GM18907 (cell line): ENCODE results near the gene PSG7.
"Not testable (repeated sequence)": the region's sequence is repeated elsewhere in the genome, so short reads cannot be mapped to it uniquely, and the experiment has no call there.

Experiments used
- ATAC-seq: cut with Tn5 transposase; IDR thresholded peaks from one replicate; pipeline ENCODE4 v1.9.1; 2021; ENCODE audit warnings: mild to moderate bottlenecking, moderate library complexity; ENCODE audit not compliant: unreplicated experiment

Gene PSG7

DNA sequence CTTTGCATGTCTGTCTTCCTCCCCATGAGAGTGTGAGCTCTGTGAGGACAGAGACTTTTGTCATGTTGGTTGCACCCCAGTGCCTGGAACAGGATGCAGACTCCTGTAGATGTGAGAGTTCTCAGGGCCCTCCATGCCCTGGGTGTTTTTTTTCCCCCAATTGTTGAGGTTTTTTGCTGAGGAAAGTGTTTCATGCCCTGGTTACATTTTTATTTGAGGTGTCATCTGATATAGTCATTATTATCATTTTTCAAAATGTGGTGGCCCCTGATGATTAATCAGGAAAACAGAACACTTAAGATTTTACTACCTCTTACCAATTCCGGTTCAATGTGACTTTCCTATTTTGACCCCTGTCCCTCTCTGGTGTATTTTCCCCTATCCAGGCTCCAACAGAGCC is 20.1 kb downstream of the PSG7 start:
- not testable (repeated sequence) for ATAC-seq

DNA sequence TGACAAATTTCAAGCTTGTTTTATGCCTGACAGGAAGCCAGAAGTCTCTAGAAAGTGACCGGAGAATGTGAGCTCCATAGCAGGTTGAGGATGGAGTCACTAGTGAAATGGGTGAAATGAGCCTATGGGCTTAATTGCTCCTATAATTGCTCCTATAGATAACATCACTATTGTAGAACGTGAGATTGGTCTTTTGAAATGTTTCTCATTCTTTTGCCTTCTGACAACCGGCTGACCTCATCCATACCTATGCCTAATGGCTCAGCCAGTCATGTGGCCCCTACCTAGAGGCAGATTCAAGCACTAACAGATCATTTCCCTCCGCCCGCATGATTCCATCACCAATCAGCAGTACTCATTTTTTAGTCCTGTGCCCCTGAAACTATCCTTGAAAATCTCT is 23.5 kb downstream of the PSG7 start:
- not testable (repeated sequence) for ATAC-seq

DNA sequence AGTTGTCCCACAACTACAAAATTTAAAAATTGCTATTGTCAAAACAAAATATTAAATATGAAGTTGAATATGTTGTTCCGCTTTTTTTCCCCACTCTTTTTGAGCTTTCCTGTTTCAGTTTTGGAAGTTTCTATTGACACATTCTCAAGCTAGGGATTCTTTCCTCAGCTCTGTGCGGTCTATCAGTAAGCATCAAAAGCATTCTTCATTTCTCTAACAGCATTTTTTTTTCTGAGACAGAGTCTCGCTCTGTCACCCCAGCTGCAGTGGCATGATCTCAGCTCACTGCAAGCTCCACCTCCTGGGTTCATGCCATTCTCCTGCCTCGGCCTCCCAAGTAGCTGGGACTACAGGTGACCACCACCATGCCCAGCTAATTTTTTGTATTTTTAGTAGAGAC is 24.1 kb downstream of the PSG7 start:
- not testable (repeated sequence) for ATAC-seq

DNA sequence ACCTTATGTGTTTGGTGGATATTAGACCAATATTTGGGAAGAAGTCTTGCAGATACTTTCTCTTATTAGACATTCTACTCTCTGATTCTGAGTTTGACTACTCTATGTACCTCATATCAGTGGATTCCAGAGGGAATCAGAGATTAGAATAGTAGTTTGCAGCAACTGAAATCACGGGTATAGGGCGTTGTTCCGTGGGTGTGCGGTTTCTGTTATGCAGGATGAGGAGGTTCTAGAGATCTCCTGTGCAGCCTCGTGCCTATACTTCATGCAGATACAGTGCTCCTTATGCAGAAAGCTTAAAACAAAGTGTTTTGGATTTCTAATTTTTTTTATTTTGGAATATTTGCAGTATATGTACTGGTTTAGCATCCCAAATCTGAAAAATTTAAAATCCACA is 25.3 kb downstream of the PSG7 start:
- ATAC-seq = not testable (repeated sequence)

DNA sequence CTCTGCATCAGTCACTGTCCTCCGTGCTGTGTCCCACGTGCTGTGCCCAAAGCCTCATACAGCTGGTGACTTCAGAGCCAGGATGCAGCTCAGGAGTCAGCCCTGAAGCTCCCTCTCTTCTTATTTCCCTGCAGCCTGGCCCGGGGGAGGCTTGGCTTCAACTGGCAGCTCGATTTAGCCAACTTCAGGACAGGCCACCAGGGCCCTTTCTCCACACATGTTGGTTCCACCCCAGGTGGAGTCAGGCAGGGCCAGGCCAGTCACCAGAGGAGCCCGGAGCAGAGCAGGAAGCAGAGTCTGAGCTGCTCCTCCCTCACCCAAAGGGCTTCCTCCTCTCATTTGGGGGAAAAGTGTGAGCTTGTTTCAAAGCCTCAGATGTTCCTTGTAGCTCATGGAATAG is 30.8 kb downstream of the PSG7 start:
- ATAC-seq = not testable (repeated sequence)

DNA sequence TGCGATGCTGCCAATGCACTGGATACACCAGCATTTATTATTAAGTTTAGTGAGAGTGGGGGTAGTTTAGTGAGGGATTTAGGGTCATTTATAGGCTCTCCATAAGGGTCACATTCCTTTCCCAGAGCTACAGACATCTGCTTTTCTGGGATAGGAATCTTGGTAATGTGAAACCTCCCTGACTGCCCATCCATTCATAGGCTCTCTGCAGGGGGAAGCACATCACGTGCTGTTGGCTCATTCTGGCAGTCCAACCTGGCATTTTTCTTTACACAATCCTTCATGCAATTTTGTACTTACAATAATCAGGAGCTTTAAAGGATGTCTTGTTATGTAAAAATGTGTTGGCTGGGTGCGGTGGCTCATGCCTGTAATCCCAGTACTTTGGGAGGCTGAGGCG is 36.4 kb downstream of the PSG7 start:
- not testable (repeated sequence) for ATAC-seq

DNA sequence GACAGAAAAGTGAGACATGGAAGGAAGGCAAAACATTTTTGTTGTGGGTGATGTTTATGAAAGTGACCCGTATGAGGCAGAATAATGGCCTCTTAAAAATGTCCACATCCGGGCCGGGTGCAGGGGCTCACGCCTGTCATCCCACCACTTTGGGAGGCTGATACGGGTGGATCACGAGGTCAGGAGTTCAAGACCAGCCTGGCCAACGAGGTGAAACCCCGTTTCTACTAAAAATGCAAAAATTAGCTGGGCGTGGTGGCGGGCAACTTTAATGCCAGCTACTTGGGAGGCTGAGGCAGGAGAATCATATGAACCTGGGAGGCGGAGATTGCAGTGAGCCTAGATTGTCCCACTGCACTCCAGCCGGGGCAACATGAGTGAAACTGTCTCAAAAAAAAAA is 37.3 kb downstream of the PSG7 start:
- not testable (repeated sequence) for ATAC-seq

DNA sequence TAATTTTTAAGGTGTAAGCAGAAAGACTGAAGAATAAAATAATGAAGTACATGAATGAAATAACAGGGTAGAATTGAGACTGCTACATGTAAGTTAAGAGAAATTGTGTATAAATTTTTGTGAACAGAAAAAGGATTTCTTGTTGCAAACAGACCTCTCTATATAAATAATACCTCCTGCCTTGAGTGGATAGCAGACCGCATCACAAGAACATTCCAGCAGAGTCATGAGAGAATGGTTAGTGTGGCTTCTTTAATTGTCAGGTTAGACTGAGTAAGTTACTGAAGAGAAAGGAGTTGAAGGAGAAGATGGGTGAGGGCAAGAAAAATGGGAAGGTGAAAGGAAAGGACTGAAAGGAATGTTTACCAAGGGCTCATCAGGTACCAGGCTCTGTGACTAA is 37.9 kb downstream of the PSG7 start:
- not testable (repeated sequence) for ATAC-seq

DNA sequence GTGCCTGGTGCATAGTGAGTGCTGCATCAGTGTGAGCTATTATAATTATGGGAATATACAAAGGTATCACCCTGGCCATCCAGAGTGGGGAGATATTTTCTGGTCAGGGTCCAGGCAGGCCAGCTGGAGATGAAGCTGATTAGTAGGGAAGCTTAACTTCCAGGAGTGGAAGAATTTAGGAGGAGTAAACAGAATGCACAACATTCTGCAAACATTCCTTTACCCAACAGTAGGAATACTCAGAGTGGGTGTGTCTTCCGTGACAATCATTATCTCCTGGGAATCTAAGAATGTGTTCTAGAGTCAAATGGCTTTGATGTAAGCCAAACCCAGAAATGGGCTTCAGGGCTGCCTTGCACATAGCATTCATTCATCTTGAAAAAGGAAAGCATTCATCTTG is 38.4 kb downstream of the PSG7 start:
- ATAC-seq = not testable (repeated sequence)

DNA sequence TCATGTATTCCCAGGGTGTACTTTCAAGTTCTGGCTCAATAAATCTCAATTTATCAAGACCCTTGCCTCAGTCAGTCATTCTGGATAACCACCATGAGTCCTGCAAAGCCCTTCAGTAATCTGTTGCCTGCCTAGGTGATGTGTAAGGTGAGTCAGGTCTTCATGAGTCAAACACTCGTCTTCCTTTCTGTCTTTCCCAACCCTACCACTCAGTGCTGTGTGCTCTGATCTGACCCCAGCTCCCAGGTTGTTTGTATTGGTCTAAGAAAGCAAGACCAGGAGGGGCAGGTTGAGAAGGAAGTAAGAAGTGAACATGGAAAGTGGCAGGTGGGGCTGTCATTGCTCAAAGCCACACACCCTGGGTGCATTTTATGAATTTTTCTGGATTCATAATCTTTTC is 39.3 kb downstream of the PSG7 start:
- not testable (repeated sequence) for ATAC-seq

DNA sequence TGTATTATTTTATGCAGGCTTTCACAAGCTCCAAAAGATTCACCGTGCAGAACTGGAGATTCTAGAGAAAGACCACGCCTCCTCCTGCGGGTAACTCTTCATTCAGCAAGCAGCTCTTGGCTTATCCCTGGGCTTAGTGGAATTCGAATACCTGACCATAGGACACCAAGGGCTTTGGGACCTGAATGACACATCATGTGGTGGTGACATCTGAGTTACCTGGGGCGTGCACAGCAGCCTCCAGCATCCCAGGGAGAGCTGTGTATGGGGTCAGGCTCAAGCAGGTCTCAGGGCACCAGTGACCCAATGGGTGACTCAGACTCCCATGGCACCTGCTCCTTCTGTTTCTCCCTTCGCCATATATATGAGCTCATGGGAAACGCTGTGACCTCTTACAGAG is 46.6 kb downstream of the PSG7 start:
- ATAC-seq = not testable (repeated sequence)

DNA sequence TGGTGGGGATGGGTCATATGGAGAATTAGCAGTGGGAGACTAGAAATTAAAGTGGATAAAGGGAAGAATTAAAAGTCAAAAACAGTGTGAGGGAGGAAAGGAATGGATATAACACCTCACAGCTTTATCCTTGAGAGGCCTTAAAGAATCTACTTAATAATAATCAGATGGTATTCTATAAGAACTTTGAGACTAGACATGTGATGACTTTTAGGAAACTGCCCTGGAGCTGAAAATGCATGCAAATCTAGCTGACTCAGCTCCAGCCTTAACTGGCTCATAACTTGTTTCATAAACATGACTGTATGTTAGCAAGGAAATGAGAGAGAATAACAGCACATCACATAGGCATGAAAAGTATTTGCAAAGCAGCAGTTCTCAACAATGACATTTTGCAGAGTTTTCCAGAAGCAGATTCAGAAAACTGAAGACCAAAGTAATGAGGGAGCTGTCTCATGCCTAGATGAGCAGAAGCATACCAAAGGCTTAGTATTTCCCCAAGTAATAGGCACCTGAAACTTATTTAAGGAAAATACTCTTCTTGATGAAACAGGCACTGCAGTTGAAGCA is 49.0 kb downstream of the PSG7 start:
- not testable (repeated sequence) for ATAC-seq

DNA sequence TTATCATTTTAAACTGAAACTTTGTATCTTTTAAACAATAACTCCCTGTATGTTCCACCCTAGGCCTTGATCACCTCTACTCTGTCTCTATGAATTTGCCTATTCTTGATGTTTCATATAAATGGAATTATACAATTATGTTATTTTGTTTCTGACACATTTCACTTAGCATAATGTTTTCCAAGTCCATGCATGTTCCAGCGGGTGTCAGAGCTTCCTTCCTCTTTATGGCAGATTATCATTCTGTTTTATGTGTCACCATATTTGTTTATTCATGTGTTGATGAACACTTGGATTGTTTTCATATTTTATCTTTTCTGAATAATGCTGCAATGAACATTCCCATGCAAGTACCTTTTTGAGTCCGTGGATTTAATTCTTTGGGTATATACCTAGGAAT is 54.3 kb downstream of the PSG7 start:
- ATAC-seq = not testable (repeated sequence)

DNA sequence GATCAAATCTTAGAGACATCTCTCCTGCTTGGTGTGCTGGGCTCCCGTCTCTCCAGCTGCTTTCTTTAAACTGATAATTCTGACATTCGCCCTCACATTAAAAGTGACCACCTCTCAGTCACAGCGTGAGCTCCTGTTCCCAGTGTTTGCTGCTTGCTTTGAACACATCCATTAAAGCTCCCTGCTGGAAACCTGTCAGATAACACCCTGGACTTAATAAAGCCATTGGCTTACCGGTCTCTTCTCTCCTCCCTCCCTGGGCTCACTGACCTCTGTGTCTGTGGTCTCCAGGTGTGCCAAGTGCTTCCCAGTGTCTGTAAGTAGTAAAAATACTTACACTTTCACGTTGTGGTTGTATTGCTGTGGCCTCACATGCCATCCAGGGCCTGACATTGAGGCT is 55.0 kb downstream of the PSG7 start:
- ATAC-seq = not testable (repeated sequence)

DNA sequence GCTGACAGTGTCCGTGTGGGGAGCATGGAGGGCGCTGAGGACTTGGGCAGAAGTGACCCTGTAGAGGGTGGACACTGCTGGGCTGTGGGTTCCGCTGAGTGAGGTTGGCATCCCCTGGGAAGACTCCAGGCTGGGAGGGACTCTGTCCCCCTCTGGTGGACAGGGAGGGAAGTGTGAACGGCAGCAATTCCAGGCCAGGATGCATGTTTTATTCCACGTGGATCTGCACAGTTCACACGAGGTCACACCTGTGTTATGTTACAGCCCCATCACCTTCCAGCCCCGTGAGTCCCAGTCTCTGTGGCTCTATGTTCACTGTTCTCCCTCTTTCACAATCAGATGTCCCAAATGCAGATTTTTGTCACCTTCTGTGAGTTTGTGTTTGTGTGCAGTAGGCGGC is 55.7 kb downstream of the PSG7 start:
- not testable (repeated sequence) for ATAC-seq

DNA sequence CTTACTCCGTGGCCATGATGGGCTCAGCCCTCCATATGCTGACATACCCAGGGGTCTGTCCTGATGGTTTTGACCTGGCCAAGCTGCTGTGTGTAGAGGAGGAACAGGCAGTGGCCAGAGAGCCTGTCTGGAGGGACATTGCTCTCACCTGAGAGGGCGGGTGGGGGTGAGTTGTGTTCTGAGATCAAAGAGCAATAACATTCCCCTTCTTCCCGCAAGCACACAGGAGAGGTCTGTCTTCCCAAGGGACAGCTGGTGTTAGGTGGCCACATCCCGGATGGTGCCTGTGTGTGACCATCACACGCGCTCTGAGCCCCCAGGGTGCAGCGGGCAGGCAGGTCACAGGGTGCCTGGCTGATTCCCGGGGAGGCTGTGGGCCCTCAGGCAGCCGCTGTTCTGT is 56.4 kb downstream of the PSG7 start:
- not testable (repeated sequence) for ATAC-seq

DNA sequence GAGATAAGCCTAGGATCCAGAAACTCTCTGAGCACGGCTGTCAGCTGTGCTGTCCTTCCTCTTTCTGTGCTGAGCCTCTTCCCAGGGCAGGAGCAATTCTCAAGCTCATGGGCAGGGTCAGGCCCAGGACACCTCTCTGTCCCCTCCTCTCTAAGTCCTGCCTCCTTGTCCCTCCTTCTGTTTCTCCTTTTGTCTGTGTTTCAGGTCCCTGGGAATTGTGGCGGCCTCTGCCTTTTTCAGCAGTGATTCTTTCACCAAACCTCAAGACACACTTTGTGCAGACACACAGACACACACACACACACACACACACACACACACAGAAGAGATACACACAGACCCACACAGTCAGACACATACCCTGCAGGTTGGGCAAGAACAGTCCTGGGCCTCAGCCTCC is 57.4 kb downstream of the PSG7 start, which contains the start of gene PSG1:
PSG1 (minus strand) TSS at position 101 of the 400 bp plus-strand sequence. CDS start 132 bp downstream, outside the sequence.
- ATAC-seq = no peak

DNA sequence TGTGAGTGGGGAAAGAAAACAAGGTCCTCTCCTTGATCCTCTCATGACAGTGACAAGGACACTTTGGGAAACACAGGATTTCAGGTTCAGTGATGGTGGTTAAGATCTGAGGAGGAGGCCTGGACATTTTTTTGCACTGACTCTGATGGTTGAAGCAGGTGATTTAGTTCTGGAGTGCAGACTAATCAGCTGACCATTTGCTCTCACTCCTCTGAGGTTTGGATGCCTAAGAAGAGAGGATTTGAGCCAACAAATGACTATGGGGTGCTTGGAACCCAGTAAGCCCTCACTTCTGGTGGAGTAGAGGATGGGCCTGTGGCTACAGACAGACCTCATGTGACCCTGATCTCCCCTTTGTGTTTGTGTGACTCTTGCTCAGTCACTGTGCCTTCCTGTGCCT is 60.4 kb downstream of the PSG7 start:
- not testable (repeated sequence) for ATAC-seq

DNA sequence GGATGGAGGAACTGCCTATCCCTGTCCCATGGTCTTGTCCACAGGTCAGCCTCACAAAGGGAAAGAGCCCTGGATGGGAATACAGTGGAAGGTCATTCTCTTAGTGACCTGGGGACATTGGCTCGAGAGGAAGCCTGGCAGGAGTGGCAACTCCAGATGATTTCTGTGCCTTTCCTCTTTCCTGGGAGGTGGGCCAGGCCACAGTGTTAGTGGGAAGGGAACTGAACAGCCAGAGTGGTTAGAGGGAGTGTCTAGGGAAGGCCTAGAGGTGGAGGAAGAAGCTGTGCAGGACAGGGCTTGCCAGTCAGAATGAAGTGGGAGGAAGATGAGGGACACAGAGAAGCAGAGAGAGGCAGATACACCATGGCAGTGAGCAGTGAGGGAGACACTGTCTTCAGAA is 61.1 kb downstream of the PSG7 start:
- ATAC-seq = not testable (repeated sequence)

DNA sequence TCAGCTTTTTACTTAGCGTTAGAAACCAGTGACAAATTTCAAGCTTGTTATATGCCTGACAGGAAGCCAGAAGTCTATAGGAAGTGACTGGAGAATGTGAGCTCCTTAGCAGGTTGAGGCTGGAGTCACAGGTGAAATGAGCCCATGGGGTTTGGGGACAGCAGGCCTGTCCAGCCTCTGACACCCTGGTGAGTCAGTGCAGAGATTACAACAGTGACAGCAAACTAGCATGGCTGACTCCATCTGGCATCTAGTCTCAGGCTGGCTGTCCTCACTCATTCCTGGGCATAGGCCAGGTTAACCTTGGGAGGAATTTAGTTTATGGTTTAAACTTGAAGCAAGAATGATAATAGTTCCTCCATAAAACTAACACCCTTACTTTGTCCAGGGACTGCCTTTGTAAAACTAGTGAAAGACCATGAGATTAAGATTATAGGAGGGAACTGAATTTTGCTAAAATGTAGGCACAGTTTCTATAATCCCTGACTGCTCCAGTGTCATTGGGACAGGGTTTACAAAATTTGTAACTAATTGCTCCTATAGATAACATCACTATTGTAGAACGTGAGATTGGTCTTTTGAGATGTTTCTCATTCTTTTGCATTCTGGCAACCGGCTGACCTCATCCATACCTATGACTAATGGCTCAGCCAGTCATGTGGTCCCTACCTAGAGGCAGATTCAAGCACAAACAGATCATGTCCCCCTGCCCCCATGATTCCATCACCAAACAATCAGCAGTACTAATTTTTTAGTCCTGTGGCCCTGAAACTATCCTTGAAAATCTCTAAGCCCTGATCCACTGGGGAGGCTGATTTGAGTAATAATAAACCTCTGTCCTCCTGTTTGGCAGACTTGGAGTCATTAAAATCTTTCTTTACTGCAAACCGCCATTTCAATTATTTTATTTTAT is 61.9 kb downstream of the PSG7 start:
- ATAC-seq = not testable (repeated sequence)

DNA sequence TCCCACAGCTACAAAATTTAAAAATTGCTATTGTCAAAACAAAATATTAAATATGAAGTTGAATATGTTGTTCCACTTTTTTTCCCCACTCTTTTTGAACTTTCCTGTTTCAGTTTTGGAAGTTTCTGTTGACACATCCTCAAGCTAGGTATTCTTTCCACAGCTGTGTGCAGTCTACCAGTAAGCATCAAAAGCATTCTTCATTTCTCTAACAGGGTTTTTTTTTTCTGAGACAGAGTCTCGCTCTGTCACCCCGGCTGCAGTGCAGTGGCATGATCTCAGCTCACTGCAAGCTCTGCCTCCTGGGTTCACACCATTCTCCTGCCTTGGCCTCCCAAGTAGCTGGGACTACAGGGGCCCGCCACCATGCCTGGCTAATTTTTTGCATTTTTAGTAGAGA is 62.9 kb downstream of the PSG7 start:
- not testable (repeated sequence) for ATAC-seq
